Endothelial cell of umbilical vein (primary cell): ENCODE data around the gene KANSL1L. TPM values are rescaled to one million over a fixed set of nuclear protein-coding genes. Genes with fewer than 3 reads are reported as not detected.

Source experiments
- BruUV-seq: library from RNA; stranded (reverse); fragments of 400-500 nt; replicated peaks from 2 replicates; lab custom pipeline; 2021; lab: Mats Ljungman, UMichigan
- CTCF ChIA-PET: fragments of 300-600, 350-600 bp; sonication (Branson Sonifier 250); formaldehyde crosslinking; loops from one replicate; lab custom pipeline; 2021; ENCODE audit warnings: antibody characterized with exemption, inconsistent platforms; lab: Charles Lee
- POLR2A ChIA-PET: fragments of 300-600, 350-600 bp; sonication (Branson Sonifier 250); formaldehyde crosslinking; loops from one replicate; lab custom pipeline; 2021; ENCODE audit warnings: antibody characterized with exemption, inconsistent platforms; lab: Charles Lee
- DNase-seq: peaks from one replicate; pipeline ENCODE4 v3.0.0-alpha.2; 2011; ENCODE audit warnings: low read depth, low spot score
- FAIRE-seq: peaks from 2 replicates; lab custom pipeline; 2011; peaks lifted over from hg19 to GRCh38; lab: Jason Lieb, UNC
- H2AFZ ChIP-seq: 2 replicates; pipeline ENCODE4 v1.6.0; 2012; ENCODE audit warnings: low read depth, low read length, control low read depth, inconsistent platforms
- H3K27ac ChIP-seq: 2 replicates; pipeline ENCODE4 v1.5.1; 2011; ENCODE audit warnings: low read depth, mild to moderate bottlenecking, control low read depth, low read length, moderate library complexity; ENCODE audit not compliant: insufficient read depth
- H3K27me3 ChIP-seq, 2 experiments: 2 replicates each; pipeline versions ENCODE4 v1.6.0 to v1.6.1; 2011; ENCODE audit warnings: low read length in 2 of 2, mixed read lengths in 1 of 2; ENCODE audit not compliant: control insufficient read depth in 2 of 2, insufficient read depth in 2 of 2
- H3K36me3 ChIP-seq, 2 experiments: 2 replicates in 1 of 2; 3 replicates in 1 of 2; pipeline ENCODE4 v1.5.1; 2011; ENCODE audit warnings: low read length in 2 of 2, mild to moderate bottlenecking in 1 of 2, moderate library complexity in 1 of 2; ENCODE audit not compliant: control insufficient read depth in 2 of 2, insufficient read depth in 2 of 2; ENCODE audit errors: extremely low read depth in 1 of 2
- H3K4me1 ChIP-seq: 3 replicates; pipeline ENCODE4 v1.5.1; 2011; ENCODE audit warnings: mild to moderate bottlenecking, low read length; ENCODE audit not compliant: control insufficient read depth, insufficient read depth; ENCODE audit errors: extremely low read depth
- H3K4me2 ChIP-seq: 2 replicates; pipeline ENCODE4 v1.6.1; 2011; ENCODE audit warnings: low read length, control low read depth, mixed read lengths; ENCODE audit not compliant: insufficient read depth
- H3K4me3 ChIP-seq, 3 experiments: fragments of 200-600 bp in 1 of 3; sonication (generic), shearing (Covaris generic) in 1 of 3; replicated peaks in 1 of 3; 2 replicates each; pipeline ENCODE4 v1.5.1; 2011 to 2016; ENCODE audit warnings: control low read depth in 3 of 3, low read length in 3 of 3, mild to moderate bottlenecking in 2 of 3, inconsistent platforms in 1 of 3, low read depth in 1 of 3, moderate library complexity in 1 of 3; ENCODE audit not compliant: insufficient read depth in 1 of 3
- H3K79me2 ChIP-seq: 2 replicates; pipeline ENCODE4 v1.6.0; 2012; ENCODE audit warnings: low read length, inconsistent platforms; ENCODE audit not compliant: control insufficient read depth, insufficient read depth
- H3K9ac ChIP-seq: replicated peaks from 2 replicates; pipeline ENCODE3; 2011; ENCODE audit warnings: low read length, control low read depth; ENCODE audit not compliant: insufficient read depth; ENCODE audit errors: extremely low read depth
- H3K9me1 ChIP-seq: replicated peaks from 3 replicates; pipeline ENCODE4 v1.6.0; 2011; ENCODE audit warnings: mild to moderate bottlenecking, low read length; ENCODE audit not compliant: control insufficient read depth, insufficient read depth; ENCODE audit errors: extremely low read depth
- H3K9me3 ChIP-seq: replicated peaks from 2 replicates; pipeline ENCODE4 v1.5.1; 2012; ENCODE audit warnings: low read length, inconsistent platforms; ENCODE audit not compliant: control insufficient read depth, insufficient read depth
- H4K20me1 ChIP-seq: replicated peaks from 2 replicates; pipeline ENCODE3; 2011; ENCODE audit warnings: mild to moderate bottlenecking, low read length; ENCODE audit not compliant: control insufficient read depth, insufficient read depth; ENCODE audit errors: extremely low read depth
- CTCF ChIP-seq, 2 donors: IDR thresholded peaks; 1 replicate in 1 of 2; 2 replicates in 1 of 2; pipeline ENCODE4 v1.5.1; 2011; ENCODE audit warnings: low read length in 2 of 2, mild to moderate bottlenecking in 2 of 2, moderate library complexity in 2 of 2, control low read depth in 1 of 2, inconsistent platforms in 1 of 2, low read depth in 1 of 2; ENCODE audit not compliant: insufficient read depth in 1 of 2; ENCODE audit errors: extremely low read depth in 1 of 2
- EZH2 ChIP-seq: IDR thresholded peaks from 2 replicates; pipeline ENCODE4 v1.6.1; 2012; ENCODE audit warnings: borderline replicate concordance, low read depth, mild to moderate bottlenecking, moderate library complexity, low read length, inconsistent platforms; ENCODE audit not compliant: severe bottlenecking
- FOS ChIP-seq: IDR thresholded peaks from 2 replicates; pipeline ENCODE4 v1.6.1; 2011; ENCODE audit warnings: mild to moderate bottlenecking, low read length, moderate library complexity, borderline replicate concordance; ENCODE audit not compliant: insufficient read depth
- GATA2 ChIP-seq: IDR thresholded peaks from 2 replicates; pipeline ENCODE4 v1.7.0; 2011; ENCODE audit warnings: low read depth, mild to moderate bottlenecking, moderate library complexity, mixed read lengths, low read length; ENCODE audit not compliant: insufficient read length, insufficient read depth
- JUN ChIP-seq: IDR thresholded peaks from 2 replicates; pipeline ENCODE4 v1.6.1; 2011; ENCODE audit warnings: borderline replicate concordance, low read depth; ENCODE audit not compliant: insufficient read length, insufficient read depth
- MAX ChIP-seq: IDR thresholded peaks from 2 replicates; pipeline ENCODE4 v1.6.1; 2011; ENCODE audit not compliant: insufficient read depth, insufficient read length
- MYC ChIP-seq: IDR thresholded peaks from one replicate; pipeline ENCODE4 v1.6.1; 2011; ENCODE audit warnings: mild to moderate bottlenecking, low read depth, low read length
- POLR2A ChIP-seq: IDR thresholded peaks from 2 replicates; pipeline ENCODE4 v1.6.1; 2012; ENCODE audit warnings: low read depth, mild to moderate bottlenecking, control low read depth, low read length
- POLR2AphosphoS5 ChIP-seq: IDR thresholded peaks from 2 replicates; pipeline ENCODE4 v1.6.1; 2012; ENCODE audit warnings: low read depth, mild to moderate bottlenecking, control low read depth, low read length, moderate library complexity; ENCODE audit not compliant: insufficient read depth
- dilution Hi-C: fragments of 300-500 bp; cut with MboI; formaldehyde crosslinking; loops from one replicate; pipeline ENCODE4 v1.15.0; 2019; ENCODE audit warnings: low sequenced_read_pairs; ENCODE audit not compliant: extremely low pct_ligation_motif_present
- intact Hi-C: fragments of 100-400 bp; cut with micrococcal nuclease; formaldehyde crosslinking; loops from one replicate; pipeline ENCODE4 v1.10.0; 2022
- polyA plus RNA-seq, 4 experiments: library from polyadenylated mRNA; depleted of rRNA in 3 of 4; stranded (reverse) in 3 of 4; unstranded in 1 of 4; fragments of >200 nt; gene quantifications; 2 replicates each; pipeline versions ENCODE4 v1.2.1 to v1.2.3, GENCODE V29; 2011 to 2012; ENCODE audit warnings: missing spikeins in 1 of 4
- total RNA-seq: library from RNA; stranded (reverse); gene quantifications from 2 replicates; pipeline ENCODE4 v1.2.3, GENCODE V29; 2021

Gene KANSL1L
- total and polyA plus RNA-seq, 2 donors (not counting 3 experiments of a cell fraction or from before 2014, with no cell fraction given): 4.3 to 14.0 TPM

- no peaks in the 10 kb centered on the region for H4K20me1 ChIP-seq
- H3K9me1 ChIP-seq: no peaks in the 10 kb centered on the region
- no TSS peak for BruUV-seq
- H3K9ac ChIP-seq: no peak overlapping the region
- no peak overlapping the region for H3K4me2 ChIP-seq
- intact Hi-C loops: loop anchor here (10.0 kb wide), 1 partner anchor 474 kb away; no protein-coding TSS in a partner anchor
- H3K9me3 ChIP-seq: no peaks in the 10 kb centered on the region
- TF ChIP-seq CTCF (IDR thresholded peaks at IDR 0.05; ENCODE audit: extremely low read depth in 1 of 2, insufficient read depth in 1 of 2, low read depth in 1 of 2, low read length in 2 of 2) (no peak), MYC (no peak), JUN (no peak), MAX (no peak), POLR2AphosphoS5 (no peak), GATA2 (no peak), POLR2A (no peak), EZH2 (no peak), FOS (no peak)
- CTCF ChIA-PET: interaction anchor here (1.2 to 3.8 kb wide), 4 partner anchors 10 to 212 kb away, joined by 3 to 26 read pairs (median 8); no protein-coding TSS in a partner anchor
- no peaks in the 10 kb centered on the region for H3K79me2 ChIP-seq
- dilution Hi-C loops: no loop called here
- no peak overlapping the region for H3K4me3 ChIP-seq
- no peaks in the 10 kb centered on the region for H3K27me3 ChIP-seq
- no peak overlapping the region for H3K27ac ChIP-seq
- POLR2A ChIA-PET: no interaction called here
- DNase-seq: no peak
- no peaks in the 10 kb centered on the region for H3K36me3 ChIP-seq
- no peaks in the 10 kb centered on the region for H3K4me1 ChIP-seq
- no peak for FAIRE-seq
- H2AFZ ChIP-seq: no peak overlapping the region
These were observed 17.5 kb upstream of the KANSL1L start for GRCh38 chr2:210188755-210189154.
